ENCODE results near the gene ZSCAN30. TPM values are rescaled to one million over a fixed set of nuclear protein-coding genes. Genes with fewer than 3 reads are reported as not detected.

The ZSCAN30 gene
- total RNA-seq, 1 experiment from 2014 or later: 22.0 TPM

GRCh38 chr18:35271656-35272055, 18.4 kb downstream of the ZSCAN30 start:
- H3K27me3 ChIP-seq (ENCODE audit: low read length): no peaks in the 10 kb centered on the region
- H4K20me1 ChIP-seq (ENCODE audit: insufficient read depth, low read depth, low read length): no peaks in the 10 kb centered on the region
- H3K79me2 ChIP-seq (ENCODE audit: low read length): no peaks in the 10 kb centered on the region
- H3K4me3 ChIP-seq (ENCODE audit: low read length): no peak overlapping the region
- H3K9me2 ChIP-seq (replicated peaks; ENCODE audit: insufficient read depth, low read length): no peaks in the 10 kb centered on the region
- H3K4me2 ChIP-seq (ENCODE audit: low read depth, low read length, poor library complexity, severe bottlenecking): no peak overlapping the region
- no peak overlapping the region for H3K9ac ChIP-seq (ENCODE audit: low read length)
- H2AFZ ChIP-seq (ENCODE audit: low read length): no peak overlapping the region
- peaks cover 5% of the 10 kb centered on the region; the same call in 1 of the 2 replicates for H3K36me3 ChIP-seq (ENCODE audit: insufficient read depth, low read length)
- no peaks in the 10 kb centered on the region for H3K4me1 ChIP-seq (ENCODE audit: low read length)
- DNase-seq: no peak
- peaks cover 18% of the 10 kb centered on the region for H3K9me3 ChIP-seq (ENCODE audit: low read length)
- H3K27ac ChIP-seq (ENCODE audit: low read length): no peak overlapping the region

GRCh38 chr18:35268821-35269220, 21.2 kb downstream of the ZSCAN30 start:
- Histone ChIP-seq H3K9me2 (replicated peaks; ENCODE audit: insufficient read depth, low read length) (no peaks in the 10 kb centered on the region), H3K9me3 (ENCODE audit: low read length) (peaks cover 15% of the 10 kb centered on the region), H3K27ac (ENCODE audit: low read length) (no peak overlapping the region), H3K27me3 (ENCODE audit: low read length) (no peaks in the 10 kb centered on the region), H4K20me1 (ENCODE audit: insufficient read depth, low read depth, low read length) (no peaks in the 10 kb centered on the region), H3K9ac (ENCODE audit: low read length) (no peak overlapping the region), H3K4me1 (ENCODE audit: low read length) (no peaks in the 10 kb centered on the region), H3K36me3 (ENCODE audit: insufficient read depth, low read length) (peaks cover 12% of the 10 kb centered on the region; the same call in 1 of the 2 replicates), H3K4me2 (ENCODE audit: low read depth, low read length, poor library complexity, severe bottlenecking) (no peak overlapping the region), H2AFZ (ENCODE audit: low read length) (no peak overlapping the region), H3K4me3 (ENCODE audit: low read length) (no peak overlapping the region), H3K79me2 (ENCODE audit: low read length) (no peaks in the 10 kb centered on the region)
- DNase-seq: no peak

GRCh38 chr18:35267809-35268208, 22.2 kb downstream of the ZSCAN30 start:
- H3K4me3 ChIP-seq (ENCODE audit: low read length): no peak overlapping the region
- no peak overlapping the region for H2AFZ ChIP-seq (ENCODE audit: low read length)

GRCh38 chr18:35267161-35267651, 22.8 kb downstream of the ZSCAN30 start:
- Histone ChIP-seq H3K4me1 (ENCODE audit: low read length) (no peaks in the 10 kb centered on the region), H3K27ac (ENCODE audit: low read length) (no peak overlapping the region), H4K20me1 (ENCODE audit: insufficient read depth, low read depth, low read length) (no peaks in the 10 kb centered on the region), H3K4me2 (ENCODE audit: low read depth, low read length, poor library complexity, severe bottlenecking) (no peak overlapping the region), H3K9me3 (ENCODE audit: low read length) (peaks cover 8% of the 10 kb centered on the region), H3K36me3 (ENCODE audit: insufficient read depth, low read length) (peaks cover 26% of the 10 kb centered on the region), H2AFZ (ENCODE audit: low read length) (no peak overlapping the region), H3K27me3 (ENCODE audit: low read length) (no peaks in the 10 kb centered on the region), H3K4me3 (ENCODE audit: low read length) (no peak overlapping the region), H3K79me2 (ENCODE audit: low read length) (no peaks in the 10 kb centered on the region), H3K9me2 (replicated peaks; ENCODE audit: insufficient read depth, low read length) (no peaks in the 10 kb centered on the region), H3K9ac (ENCODE audit: low read length) (no peak overlapping the region)
- DNase-seq: no peak

More at GRCh38 chr18:35267809-35268208, 22.2 kb downstream of the ZSCAN30 start:
- Histone ChIP-seq H3K9me2 (replicated peaks; ENCODE audit: insufficient read depth, low read length) (no peaks in the 10 kb centered on the region), H3K4me1 (ENCODE audit: low read length) (no peaks in the 10 kb centered on the region), H3K9ac (ENCODE audit: low read length) (no peak overlapping the region), H3K79me2 (ENCODE audit: low read length) (no peaks in the 10 kb centered on the region), H4K20me1 (ENCODE audit: insufficient read depth, low read depth, low read length) (no peaks in the 10 kb centered on the region), H3K27ac (ENCODE audit: low read length) (no peak overlapping the region), H3K36me3 (ENCODE audit: insufficient read depth, low read length) (peaks cover 20% of the 10 kb centered on the region), H3K27me3 (ENCODE audit: low read length) (no peaks in the 10 kb centered on the region), H3K9me3 (ENCODE audit: low read length) (peaks cover 8% of the 10 kb centered on the region), H3K4me2 (ENCODE audit: low read depth, low read length, poor library complexity, severe bottlenecking) (no peak overlapping the region)
- no peak for DNase-seq

DNA sequence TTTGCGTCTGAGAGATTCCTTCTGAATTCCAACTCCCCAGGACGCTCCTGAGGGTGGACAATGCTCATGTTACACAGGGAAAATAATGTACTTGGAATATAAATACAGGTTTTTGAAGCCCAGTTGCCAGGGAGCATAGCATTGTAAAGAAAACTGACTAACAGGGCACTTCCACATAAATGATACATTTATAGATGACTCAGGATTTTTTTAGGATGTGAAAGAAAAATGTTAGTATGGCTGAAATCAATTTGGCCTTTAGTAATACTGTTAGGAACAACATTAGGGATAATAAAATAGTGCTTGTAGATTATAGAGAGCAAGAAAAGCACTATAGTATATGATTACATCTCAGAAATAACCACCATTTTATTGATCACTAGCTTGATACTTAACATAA, 25.6 kb downstream of the ZSCAN30 start:
- Histone ChIP-seq H3K27ac (ENCODE audit: low read length) (no peak overlapping the region), H3K36me3 (ENCODE audit: insufficient read depth, low read length) (peaks cover 34% of the 10 kb centered on the region), H3K4me1 (ENCODE audit: low read length) (no peaks in the 10 kb centered on the region), H3K9me3 (ENCODE audit: low read length) (peaks cover 8% of the 10 kb centered on the region), H3K79me2 (ENCODE audit: low read length) (no peaks in the 10 kb centered on the region), H4K20me1 (ENCODE audit: insufficient read depth, low read depth, low read length) (no peaks in the 10 kb centered on the region), H3K4me2 (ENCODE audit: low read depth, low read length, poor library complexity, severe bottlenecking) (no peak overlapping the region), H3K27me3 (ENCODE audit: low read length) (no peaks in the 10 kb centered on the region), H2AFZ (ENCODE audit: low read length) (no peak overlapping the region), H3K9me2 (replicated peaks; ENCODE audit: insufficient read depth, low read length) (no peaks in the 10 kb centered on the region), H3K4me3 (ENCODE audit: low read length) (no peak overlapping the region), H3K9ac (ENCODE audit: low read length) (no peak overlapping the region)
- DNase-seq: no peak

DNA sequence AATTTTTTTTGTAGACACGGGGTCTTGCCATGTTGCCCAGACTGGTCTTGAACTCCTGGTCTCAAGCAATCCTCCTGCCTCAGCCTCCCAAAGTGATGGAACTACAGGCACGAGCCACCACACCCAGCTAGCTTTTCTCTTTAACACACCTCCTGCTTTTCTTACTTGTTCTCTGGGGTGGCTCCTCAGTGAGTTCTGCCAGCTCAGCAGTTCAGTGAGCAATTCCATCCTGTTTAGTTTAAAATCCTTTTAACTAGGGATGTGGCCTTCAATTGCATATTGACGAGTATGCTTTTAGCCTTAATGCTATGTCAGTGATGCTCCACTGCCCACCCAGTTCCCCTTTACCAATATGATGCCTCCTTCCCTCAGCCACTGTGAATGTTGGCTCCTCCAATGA, 33.1 kb downstream of the ZSCAN30 start:
- Histone ChIP-seq H3K27me3 (ENCODE audit: low read length) (no peaks in the 10 kb centered on the region), H3K9ac (ENCODE audit: low read length) (no peak overlapping the region), H3K9me3 (ENCODE audit: low read length) (peaks cover 22% of the 10 kb centered on the region), H3K36me3 (ENCODE audit: insufficient read depth, low read length) (peaks cover 36% of the 10 kb centered on the region; the same call in 1 of the 2 replicates), H4K20me1 (ENCODE audit: insufficient read depth, low read depth, low read length) (no peaks in the 10 kb centered on the region), H3K4me3 (ENCODE audit: low read length) (no peak overlapping the region), H3K27ac (ENCODE audit: low read length) (no peak overlapping the region), H3K4me1 (ENCODE audit: low read length) (no peaks in the 10 kb centered on the region), H2AFZ (ENCODE audit: low read length) (no peak overlapping the region), H3K9me2 (replicated peaks; ENCODE audit: insufficient read depth, low read length) (no peaks in the 10 kb centered on the region), H3K4me2 (ENCODE audit: low read depth, low read length, poor library complexity, severe bottlenecking) (no peak overlapping the region), H3K79me2 (ENCODE audit: low read length) (no peaks in the 10 kb centered on the region)
- DNase-seq: no peak

DNA sequence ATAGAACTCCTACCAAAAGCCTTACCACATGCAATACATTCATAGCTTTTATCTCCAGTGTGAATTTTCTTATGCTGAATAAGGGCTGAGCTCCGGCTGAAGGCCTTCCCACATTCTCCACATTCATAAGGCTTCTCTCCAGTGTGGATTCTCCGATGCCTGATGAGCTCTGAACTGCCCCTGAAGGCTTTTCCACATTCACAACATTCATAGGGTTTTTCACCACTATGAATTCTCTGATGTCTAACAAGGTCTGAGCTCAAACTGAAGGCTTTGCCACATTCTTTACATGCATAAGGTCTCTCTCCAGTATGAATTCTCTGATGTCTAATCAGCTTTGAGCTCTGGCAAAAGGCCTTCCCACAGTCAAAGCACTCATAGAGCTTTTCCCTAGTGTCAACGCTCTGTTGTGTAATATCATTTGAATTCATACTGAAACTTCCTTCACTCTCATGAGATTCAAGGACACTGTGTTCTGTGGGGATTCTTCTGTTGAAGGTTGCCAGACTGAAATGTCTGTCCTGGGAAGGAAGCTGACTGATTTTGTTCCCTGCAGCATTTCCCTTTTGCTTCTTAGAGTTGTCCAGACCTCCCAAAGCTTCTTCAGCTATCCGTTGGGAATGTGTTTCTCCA, 36.3 kb downstream of the ZSCAN30 start:
- Histone ChIP-seq H3K9me3 (ENCODE audit: low read length) (peaks cover 25% of the 10 kb centered on the region), H3K36me3 (ENCODE audit: insufficient read depth, low read length) (peaks cover 47% of the 10 kb centered on the region), H3K4me2 (ENCODE audit: low read depth, low read length, poor library complexity, severe bottlenecking) (no peak overlapping the region), H3K4me1 (ENCODE audit: low read length) (no peaks in the 10 kb centered on the region), H3K9me2 (replicated peaks; ENCODE audit: insufficient read depth, low read length) (no peaks in the 10 kb centered on the region), H3K27ac (ENCODE audit: low read length) (no peak overlapping the region), H3K4me3 (ENCODE audit: low read length) (no peak overlapping the region), H4K20me1 (ENCODE audit: insufficient read depth, low read depth, low read length) (no peaks in the 10 kb centered on the region), H3K79me2 (ENCODE audit: low read length) (no peaks in the 10 kb centered on the region), H3K9ac (ENCODE audit: low read length) (no peak overlapping the region), H2AFZ (ENCODE audit: low read length) (no peak overlapping the region), H3K27me3 (ENCODE audit: low read length) (no peaks in the 10 kb centered on the region)
- DNase-seq: no peak

DNA sequence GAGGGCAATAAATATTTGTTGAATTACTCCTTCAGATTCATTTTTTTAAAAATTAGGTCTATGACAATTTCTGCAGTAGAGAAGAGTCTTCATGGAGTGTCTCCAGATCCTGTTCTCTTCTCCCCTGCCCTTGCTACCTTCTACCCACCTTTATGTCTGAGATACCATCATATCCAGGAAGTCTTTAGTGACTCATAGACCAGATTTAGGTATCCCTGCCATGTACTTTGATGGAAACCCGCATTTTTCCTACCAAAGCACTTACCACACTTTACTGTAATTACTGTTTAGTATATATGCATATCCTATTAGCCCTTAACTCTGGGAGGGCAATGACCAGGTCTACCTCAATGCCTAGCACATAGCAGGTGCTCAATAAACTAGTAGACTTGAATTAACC, 37.6 kb downstream of the ZSCAN30 start:
- Histone ChIP-seq H3K4me1 (ENCODE audit: low read length) (no peaks in the 10 kb centered on the region), H3K4me2 (ENCODE audit: low read depth, low read length, poor library complexity, severe bottlenecking) (no peak overlapping the region), H3K9ac (ENCODE audit: low read length) (no peak overlapping the region), H3K36me3 (ENCODE audit: insufficient read depth, low read length) (peaks cover 60% of the 10 kb centered on the region), H3K27ac (ENCODE audit: low read length) (no peak overlapping the region), H3K79me2 (ENCODE audit: low read length) (no peaks in the 10 kb centered on the region), H3K9me3 (ENCODE audit: low read length) (peaks cover 29% of the 10 kb centered on the region), H3K27me3 (ENCODE audit: low read length) (no peaks in the 10 kb centered on the region), H4K20me1 (ENCODE audit: insufficient read depth, low read depth, low read length) (no peaks in the 10 kb centered on the region), H3K4me3 (ENCODE audit: low read length) (no peak overlapping the region), H2AFZ (ENCODE audit: low read length) (no peak overlapping the region), H3K9me2 (replicated peaks; ENCODE audit: insufficient read depth, low read length) (no peaks in the 10 kb centered on the region)
- DNase-seq: no peak

All from Karpas-422 (cell line).